Stimulated activated CD8-positive, alpha-beta memory T cell treated with anti-CD3 and anti-CD28 coated beads, Interleukin-15, amount 100 ng/mL, for 48 hours (primary cell): ENCODE results near the gene OR4D2.

Experiments
- DNase-seq, 2 donors: peaks; one replicate each; pipeline ENCODE4 v3.0.0-alpha.2; 2020; ENCODE audit warnings: low read depth in 2 of 2

The OR4D2 gene

DNA sequence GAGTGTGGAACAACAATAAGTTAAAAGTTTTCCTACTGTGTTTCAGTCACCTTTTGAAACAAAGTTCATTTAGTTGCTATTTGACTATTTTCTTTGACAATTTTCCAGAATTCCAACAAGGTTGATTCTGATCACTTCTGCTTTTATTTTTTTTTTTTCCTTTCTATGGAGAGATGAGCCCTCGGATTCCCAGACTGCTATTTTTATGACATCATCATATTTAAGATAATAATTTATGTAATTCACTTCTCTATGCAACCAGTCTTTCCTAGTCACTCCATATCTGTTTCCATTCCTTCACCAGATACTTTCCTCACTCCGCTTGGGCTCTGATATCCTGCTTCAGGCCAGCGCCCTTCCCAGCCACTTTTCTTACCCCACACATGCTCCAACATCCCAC lies 8.1 kb downstream of the OR4D2 start:
- no peak for DNase-seq

DNA sequence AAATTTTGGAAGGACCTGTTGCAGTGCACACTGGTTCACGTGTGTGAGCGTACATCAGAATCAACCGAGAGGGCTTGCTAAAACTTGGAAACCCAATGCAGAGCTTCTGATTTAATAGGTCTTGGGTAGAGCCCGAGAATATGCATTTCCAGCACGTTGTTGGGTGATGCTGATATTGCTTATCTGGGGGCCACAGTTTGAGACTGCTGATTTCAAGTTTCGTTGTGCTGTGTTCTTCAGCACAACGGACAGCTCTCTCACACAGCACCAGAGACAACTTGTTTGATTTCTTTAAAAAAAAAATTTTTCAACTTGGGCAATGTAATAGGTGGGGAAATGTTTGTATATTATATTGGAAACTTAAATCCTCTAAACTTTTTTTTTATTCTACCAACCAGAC lies 9.4 kb downstream of the OR4D2 start:
- DNase-seq, result no peak

DNA sequence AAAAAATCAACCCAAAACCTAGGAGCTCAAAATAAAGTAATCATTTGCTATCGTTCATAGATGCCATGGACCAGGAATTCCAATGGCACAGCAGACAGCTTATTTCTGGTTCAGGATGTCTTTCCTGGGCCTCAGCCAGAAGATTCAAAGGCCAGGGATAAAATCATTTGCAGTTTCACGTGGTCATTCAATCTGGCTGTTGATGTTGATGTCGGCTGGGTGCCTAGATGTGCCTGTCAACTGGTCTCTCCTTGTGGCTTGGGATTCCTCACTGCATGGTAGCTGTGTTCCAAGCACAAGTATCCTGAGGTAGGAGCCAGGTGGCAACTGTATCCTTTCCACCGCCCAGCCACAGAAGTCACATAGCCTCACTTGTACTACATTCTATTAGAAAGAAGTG lies 15.0 kb downstream of the OR4D2 start:
- DNase-seq, result no peak

DNA sequence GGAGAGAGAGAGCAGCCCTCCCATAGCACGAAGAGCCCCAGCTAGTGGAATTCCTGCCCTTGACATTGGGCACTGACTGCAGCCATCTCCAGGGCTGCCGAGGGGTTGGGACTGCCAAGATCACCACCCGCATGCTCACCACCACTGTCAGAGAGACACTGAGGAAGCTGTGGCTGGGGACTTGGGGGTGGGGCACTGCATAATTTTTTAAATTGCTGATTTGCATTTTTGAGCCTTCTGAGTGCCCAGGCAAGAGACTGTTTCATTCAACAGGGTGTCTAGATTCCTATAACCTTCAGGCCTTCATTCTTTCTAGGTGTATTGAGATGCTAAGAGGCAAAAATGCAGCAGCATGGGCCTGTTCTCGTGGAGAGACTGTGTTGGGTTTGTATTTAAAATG lies 16.7 kb downstream of the OR4D2 start:
- no peak for DNase-seq

DNA sequence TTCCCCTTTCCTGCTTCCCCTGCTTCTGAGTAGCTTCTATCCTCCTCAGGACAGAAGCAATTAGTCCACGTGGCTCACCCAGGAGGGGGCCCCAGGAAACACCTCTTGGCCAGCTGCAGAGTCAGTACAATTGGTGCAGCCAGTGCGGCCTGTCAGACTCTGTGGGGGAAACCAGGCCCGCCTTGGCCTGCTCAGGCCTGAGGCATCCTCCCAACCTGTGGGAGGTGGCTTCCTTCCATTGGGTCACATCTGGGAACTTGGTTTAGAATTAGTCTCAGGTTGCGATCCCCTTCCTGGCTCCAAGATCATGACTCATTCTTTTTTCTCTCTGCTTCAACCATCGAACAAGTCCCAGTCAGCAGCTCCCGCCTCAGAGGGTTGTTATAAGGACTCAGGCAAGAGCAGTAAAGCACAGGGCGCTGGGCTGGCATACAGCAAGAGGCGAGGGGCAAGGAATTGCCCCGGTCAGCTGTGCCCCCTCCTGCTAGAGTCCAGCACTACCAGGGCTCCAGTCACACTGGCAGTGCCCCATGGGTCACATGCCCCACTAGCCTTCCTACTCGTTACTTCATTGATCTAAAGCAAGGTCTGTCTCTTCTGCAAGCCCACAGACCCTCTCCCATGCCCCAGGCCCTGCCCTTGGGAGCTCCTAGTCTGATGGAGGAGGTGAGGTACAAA lies 17.7 kb downstream of the OR4D2 start:
- no peak for DNase-seq

DNA sequence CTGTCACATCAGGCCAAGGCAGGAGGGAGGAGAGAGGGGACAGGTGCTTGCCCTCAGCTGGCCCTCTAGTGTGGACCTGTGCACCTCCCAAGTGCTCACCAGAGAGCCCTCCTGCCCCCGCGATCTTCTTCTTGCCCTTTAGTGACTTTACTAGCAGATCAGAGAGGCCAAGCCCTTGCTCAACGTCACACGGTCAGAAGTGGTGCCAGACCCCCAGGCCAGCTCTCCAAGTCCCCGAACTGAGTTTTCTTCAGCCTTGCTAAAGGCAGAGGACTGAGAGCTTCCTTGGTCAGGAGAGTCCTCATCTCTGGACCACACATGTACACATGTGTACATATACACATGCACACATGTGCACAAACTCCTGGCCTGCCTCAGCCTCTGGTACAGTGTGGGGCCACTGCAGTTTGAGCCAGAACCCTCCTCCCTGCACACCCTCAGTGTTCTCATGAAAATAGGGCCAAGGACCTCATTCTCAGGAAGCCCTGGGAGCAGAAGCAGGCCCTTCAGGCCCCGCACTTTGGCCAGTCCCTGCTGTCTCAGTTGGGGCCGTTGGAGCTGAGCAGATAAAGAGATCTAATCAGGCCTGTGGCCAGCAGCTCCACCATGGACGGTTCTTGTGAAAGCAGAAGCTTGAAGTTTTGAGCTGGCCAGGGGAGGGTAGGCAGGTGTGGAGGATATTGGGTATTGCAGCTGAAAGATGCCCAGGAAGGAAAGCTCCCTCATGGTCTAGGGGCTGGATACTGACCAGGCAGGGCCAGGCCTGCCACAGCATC lies 18.4 kb downstream of the OR4D2 start:
- no peak for DNase-seq

DNA sequence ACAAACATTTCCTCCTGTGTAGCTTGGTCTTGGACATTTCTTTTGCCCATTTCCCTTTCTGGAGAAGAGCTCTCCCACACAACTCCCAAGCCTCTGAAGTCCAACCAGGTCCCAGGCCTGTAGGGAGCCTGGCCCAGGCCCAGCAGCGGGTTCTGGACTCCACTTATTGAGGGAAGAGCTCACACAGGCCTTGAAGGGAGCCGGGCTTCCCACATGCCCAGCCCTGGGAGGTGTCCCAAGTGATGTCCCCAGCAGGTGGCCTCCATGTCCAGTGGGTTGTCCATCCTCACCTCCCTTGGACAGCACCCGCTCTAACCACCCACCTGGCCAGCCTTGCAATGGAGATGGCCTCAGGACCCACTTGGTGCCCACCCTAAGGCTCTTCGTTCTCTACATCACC lies 19.8 kb downstream of the OR4D2 start:
- no peak for DNase-seq

DNA sequence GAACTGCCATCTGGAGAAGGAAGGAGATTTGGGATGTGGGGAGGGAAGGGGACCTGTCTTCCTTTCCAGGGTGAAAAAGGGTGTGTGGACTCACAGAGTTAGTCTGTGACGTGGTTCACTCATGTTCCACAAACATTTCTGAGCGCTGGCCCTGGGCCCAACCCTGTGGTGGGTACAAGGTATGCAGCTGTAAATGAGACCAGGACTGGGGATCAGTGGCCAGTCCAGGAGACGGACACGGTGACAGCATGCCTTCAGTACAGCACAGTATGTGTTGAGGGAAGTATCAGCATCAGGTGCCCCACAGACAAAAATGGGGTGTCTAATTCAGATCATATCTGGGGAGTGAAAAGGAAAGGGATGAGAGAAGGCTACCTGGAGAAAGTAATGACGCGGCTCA lies 20.3 kb downstream of the OR4D2 start:
- no peak for DNase-seq

DNA sequence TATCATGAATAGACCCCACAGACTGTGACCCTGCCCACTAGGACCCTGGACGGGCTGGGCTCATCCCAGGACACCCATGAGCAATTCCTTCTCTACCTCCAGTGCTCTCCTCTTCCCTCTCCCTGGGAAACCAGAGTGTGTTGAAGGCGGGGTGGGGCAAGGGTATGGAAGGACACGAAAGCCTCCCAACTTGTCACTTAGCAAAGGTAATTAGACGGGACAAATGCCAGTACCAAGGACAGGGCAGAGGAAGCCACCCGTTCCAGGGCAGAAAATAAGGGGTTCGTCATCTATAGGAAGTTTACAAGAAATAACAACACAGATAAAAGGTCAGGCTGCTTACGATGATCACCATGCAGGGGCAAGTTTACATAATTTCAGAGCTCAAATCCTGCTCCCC lies 20.9 kb downstream of the OR4D2 start:
- DNase-seq, result no peak

DNA sequence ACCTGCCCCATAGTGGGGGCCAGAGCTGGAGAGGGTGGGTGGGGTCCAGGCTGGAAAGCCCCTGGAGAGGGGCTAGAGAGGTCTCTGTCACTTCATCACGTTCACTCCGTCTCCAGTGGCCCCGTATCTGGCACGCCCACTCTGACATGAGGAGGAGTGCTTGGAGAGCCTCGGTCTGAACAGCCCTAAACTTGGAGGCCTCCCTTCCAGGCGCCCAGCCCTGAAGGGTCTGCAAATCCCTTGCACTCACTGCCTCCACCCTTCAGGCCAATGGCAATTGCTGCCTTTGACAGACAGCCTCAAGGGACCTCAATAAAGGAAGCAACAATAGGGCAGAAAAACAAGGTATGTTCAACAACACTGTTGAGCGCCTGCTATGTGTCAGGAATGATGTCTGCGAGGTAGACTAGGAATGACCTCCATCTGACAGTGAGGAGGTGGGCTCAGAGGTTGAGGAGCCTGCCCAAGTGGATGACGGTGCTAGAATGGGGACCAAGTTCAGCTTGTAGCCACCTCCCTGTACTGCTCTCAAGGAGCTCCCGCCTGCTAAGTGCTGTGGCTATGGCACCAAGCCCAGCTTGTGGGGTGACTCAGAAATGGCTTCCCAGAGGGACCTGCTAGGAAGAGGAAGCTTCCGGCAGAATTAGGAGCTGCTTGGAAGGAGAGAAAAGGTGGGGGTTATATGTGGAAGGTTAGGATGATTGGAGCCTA lies 22.8 kb downstream of the OR4D2 start:
- DNase-seq, result no peak

DNA sequence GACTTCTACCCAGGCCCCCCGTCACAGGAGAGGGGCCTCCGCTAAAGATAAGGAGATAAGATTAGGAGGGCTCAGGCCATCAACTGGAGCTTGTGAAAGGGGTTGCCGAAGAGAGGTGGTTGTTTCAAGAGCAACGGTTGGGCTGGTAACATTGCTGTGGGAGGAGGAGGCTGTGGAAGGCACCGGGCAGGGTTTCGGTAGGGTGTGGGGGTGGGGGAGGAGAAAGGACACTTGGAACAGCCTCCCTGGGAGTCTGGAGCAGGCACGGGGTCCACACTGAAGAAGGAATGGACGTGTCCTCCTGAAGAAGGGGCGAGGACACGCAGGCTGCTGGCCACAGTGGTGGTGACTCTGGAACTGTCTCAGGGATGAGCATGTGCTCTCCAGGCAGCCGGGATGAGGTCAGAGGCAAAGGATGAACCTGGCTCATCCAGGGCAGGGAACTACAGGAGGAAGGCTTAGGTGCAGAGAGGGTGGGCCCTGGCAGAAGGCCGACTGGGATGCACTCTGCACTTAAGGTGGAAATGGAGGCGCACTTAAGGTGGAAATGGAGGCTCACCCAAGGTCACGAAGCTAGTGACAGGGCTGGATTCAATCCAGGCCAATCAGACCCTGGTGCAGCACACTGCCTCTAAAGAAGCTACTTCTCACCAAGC lies 24.6 kb downstream of the OR4D2 start:
- no peak for DNase-seq

DNA sequence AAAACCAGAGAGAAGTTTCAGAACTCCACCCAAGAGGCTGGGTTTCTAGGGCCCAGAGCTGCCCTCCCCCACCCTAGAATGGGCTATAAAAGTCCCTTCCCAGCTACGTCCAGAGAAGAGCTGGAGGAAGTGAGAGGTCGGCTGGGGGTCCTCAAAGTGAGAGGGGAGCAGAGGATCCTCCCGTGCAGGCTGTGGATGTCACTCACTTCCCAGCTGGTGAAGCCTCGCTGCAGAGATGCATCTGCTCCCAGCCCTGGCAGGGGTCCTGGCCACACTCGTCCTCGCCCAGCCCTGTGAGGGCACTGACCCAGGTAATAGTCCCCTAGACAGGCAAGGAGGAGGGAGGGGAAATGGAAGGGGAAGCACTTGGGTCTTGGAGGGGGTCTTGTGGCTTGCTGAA lies 25.8 kb downstream of the OR4D2 start, which contains the start of gene EPX:
TSS of gene EPX (plus strand) at position 115 of the 400 bp plus-strand sequence. CDS start at position 236, 121 bp downstream.
- no peak for DNase-seq

DNA sequence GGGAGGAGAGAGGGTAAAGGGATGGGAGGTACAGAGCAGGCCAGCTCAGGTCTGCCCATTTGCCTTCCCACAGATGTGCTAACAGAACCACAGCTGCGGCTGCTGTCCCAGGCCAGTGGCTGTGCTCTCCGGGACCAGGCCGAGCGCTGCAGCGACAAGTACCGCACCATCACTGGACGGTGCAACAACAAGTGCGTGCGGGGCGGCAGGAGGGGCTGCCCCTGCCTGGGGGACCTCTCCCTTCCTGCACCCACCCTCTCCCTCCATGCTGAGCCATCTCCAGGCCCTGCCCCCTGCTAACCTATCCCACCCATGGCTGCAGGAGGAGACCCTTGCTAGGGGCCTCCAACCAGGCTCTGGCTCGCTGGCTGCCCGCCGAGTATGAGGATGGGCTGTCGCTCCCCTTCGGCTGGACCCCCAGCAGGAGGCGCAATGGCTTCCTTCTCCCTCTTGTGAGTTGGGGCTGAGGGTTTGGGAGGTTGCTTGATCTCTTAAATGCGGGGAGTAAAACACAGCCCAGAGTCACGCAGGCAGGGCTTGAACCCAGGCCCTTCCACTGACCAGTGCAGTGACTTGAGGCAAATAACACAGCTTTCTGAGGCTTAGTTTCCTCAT lies 27.0 kb downstream of the OR4D2 start:
- no peak for DNase-seq

DNA sequence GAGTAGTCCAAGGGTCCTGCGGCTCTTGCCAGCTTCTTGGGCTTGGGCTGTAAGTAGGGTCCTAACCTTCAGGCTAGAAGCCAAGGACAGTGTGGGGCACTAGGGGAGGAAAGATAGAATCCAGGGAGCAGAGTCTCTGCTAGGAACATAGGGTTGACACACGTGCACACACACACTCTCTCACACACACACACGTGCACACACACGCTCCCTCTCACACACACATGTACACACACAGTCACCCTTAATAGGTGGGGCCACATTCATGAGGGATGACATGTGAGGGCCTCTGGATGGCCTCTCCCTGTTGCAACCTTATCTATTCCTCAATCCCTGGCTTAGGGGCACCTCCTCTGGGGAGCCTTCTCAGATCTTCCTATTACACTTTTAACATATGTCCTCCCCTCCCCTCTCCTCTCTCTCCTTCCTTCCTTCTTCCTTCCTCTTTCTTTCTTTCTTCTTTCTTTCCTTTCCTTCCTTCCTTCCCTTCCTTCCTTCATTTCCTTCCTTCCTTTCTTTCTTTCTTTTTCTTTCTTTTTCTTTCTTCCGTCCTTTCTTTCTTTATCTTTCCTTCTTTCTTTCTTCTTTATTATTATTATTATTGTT lies 28.8 kb downstream of the OR4D2 start:
- no peak for DNase-seq

DNA sequence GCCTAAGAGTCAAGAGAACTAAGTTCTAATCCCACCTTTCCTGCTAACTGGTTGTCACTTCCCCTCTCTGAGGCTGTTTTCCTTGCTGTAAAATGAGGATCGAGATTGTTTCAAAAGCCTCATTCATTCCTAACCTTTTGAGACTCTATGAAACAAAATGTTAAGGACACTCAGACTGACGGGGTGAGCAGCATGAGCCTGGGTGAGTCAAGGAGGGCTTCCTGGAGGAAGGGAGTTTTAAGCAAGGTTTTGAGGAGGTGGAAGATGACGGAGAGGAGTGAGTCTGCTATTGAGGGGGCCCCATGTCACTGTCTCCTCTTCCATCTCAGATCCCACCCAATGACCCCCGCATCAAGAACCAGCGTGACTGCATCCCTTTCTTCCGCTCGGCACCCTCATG lies 29.8 kb downstream of the OR4D2 start:
- DNase-seq, result no peak

DNA sequence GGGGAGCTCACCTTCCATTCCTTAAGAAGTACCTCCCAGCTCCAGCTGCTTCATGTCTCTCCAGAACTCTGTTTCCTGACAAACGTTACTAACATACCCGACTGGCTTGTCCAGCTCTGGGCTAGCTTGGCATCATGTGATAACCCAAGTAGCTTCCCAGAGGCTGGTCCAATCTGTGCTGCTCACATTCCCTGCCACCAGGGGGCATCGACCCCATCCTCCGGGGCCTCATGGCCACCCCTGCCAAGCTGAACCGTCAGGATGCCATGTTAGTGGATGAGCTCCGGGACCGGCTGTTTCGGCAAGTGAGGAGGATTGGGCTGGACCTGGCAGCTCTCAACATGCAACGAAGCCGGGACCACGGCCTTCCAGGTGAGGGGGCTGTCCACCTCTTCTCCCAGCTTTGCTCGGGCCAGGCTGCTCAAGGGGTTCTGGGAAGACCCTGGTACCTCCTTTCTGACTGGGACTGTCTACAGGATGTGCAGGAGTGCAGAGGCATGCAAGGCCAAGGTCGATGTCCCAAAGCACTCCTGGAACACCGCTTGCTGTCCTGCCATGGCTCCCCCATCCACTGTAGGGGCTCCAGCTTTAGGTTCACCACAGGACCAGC lies 33.3 kb downstream of the OR4D2 start:
- DNase-seq, result peak; percentile 32 to 36

DNA sequence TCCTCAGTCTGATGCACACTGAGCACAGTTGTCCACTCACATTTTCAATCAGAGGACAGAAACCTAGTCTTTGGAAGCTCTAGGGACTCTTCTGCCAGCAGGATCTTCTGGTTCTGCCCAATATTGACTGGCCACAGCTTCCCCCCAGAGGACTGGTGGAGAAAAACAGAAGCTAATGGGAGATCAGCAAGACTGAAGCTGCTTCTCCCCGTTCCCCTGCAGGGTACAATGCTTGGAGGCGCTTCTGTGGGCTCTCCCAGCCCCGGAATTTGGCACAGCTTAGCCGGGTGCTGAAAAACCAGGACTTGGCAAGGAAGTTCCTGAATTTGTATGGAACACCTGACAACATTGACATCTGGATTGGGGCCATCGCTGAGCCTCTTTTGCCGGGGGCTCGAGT lies 36.1 kb downstream of the OR4D2 start:
- DNase-seq, result no peak

DNA sequence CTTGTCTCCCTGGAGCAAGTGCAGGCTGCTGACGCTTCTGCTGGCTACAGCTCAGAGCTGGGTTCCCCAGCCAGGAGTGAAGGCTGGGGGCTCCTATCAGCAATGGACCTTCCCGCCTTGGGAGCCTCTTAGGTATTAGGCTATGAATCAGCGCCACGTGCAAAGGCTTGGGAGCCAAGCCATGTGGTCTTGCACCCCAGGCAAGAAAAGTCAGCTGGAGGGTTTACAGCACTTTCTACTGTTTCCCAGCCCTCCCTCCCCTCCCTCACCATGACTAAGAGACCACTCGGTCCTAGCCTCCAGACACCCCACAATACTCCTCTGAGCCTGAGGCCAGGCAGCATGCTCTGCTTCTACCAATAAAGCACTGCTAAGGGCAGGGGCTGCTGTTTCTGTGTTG lies 38.0 kb downstream of the OR4D2 start:
- DNase-seq, result no peak

DNA sequence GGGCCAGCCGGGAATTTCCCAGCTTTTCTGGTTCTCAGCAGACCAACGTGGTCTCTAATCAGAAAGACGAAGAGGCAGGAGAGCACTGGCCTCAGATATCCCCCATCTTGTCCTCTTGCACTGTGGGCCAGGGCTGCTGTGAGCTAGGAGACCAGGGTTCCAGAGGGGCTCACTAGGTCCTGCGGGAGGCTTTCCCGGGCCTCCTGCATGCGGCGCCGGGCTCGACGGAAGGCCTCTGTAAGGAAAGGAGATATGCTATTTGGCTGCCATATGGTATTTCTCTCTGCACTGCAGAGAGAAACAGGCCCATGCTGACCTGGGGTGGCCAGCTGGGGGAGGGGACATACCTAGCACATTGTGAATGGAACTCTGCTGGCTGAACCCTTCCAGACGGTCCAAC lies 39.2 kb downstream of the OR4D2 start:
- DNase-seq, result no peak

DNA sequence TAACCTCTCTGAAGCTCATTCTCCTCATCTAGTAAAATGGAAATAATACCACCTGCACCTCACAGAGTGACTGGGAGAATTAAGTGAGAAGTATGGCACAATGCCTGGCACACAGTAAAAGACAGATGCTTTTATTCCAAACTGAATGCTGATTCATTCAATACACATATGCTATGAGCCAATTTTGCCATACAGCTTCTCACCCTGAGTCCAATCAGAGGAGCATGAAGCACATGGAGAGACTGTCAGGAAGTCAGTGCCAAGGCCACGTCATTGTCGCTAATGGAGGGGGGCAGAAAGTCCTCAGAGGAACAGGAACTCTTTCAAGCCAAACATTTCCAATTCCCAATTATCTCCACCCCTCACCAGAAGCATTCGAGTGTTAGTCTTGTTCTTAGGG lies 40.7 kb downstream of the OR4D2 start:
- DNase-seq, result no peak

DNA sequence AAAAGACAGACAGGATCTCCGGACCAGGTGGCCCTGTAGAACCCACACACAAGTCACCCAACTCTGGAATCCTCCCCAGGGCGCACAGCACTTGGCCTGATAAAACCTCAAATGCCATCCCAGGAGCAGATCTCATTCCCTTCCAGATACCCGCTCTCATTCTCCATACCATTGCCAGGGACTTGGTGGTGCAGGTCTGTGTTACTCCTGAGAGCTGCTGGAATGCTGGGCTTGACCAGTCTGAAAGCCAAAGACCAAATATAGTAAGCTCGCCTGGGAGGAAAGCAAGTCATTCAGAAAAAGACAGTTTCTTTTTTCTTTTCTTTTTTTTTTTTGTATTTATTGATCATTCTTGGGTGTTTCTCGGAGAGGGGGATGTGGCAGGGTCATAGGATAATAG lies 41.6 kb downstream of the OR4D2 start:
- DNase-seq, result no peak
